Panc1 (cell line): ENCODE results near the gene PAK1. TPM values are rescaled to one million over a fixed set of nuclear protein-coding genes. Genes with fewer than 3 reads are reported as not detected.

Source experiments
- ATAC-seq: fragments of 200-7000 bp; cut with Tn5 transposase; 2 replicates; pipeline ENCODE4 v1.9.1; 2020; ENCODE audit warnings: mild to moderate bottlenecking, moderate library complexity
- BruUV-seq: library from RNA; stranded (reverse); fragments of 400-500 nt; replicated peaks from 2 replicates; lab custom pipeline; 2021; lab: Mats Ljungman, UMichigan
- CTCF ChIA-PET: fragments of 300-600 bp; sonication (Branson Sonifier 250); formaldehyde crosslinking; loops from one replicate; lab custom pipeline; 2022; ENCODE audit warnings: antibody characterized with exemption; lab: Charles Lee
- POLR2A ChIA-PET: fragments of 300-600 bp; sonication (Branson Sonifier 250); formaldehyde crosslinking; loops from one replicate; lab custom pipeline; 2022; ENCODE audit warnings: antibody characterized with exemption; lab: Charles Lee
- DNase-seq: peaks from one replicate; pipeline ENCODE4 v3.0.0-alpha.2; 2010; ENCODE audit warnings: low read depth, low spot score
- H3K27ac ChIP-seq: 2 replicates; pipeline ENCODE4 v1.5.1; 2011; ENCODE audit warnings: mild to moderate bottlenecking, low read length, inconsistent platforms
- H3K27me3 ChIP-seq: fragments of 200-500 bp; sonication (Bioruptor generic); 2 replicates; pipeline ENCODE4 v1.6.0; 2014; ENCODE audit warnings: low read length, inconsistent platforms; ENCODE audit not compliant: control insufficient read depth, insufficient read depth
- H3K36me3 ChIP-seq: fragments of 200-500 bp; sonication (Bioruptor generic); 2 replicates; pipeline ENCODE4 v1.5.1; 2014; ENCODE audit warnings: inconsistent platforms, mild to moderate bottlenecking, low read length, moderate library complexity; ENCODE audit not compliant: control insufficient read depth, insufficient read depth
- H3K4me1 ChIP-seq: 2 replicates; pipeline ENCODE4 v1.5.1; 2011; ENCODE audit warnings: inconsistent platforms, mild to moderate bottlenecking, low read length, moderate library complexity; ENCODE audit not compliant: control insufficient read depth, insufficient read depth
- H3K4me3 ChIP-seq, 2 experiments: 2 replicates each; pipeline ENCODE4 v1.5.1; 2011 to 2012; ENCODE audit warnings: low read depth in 2 of 2, low read length in 2 of 2, mild to moderate bottlenecking in 2 of 2, inconsistent platforms in 1 of 2, moderate library complexity in 1 of 2
- H3K9me3 ChIP-seq: fragments of 200-500 bp; sonication (Bioruptor generic); 2 replicates; pipeline ENCODE4 v1.5.1; 2014; ENCODE audit warnings: low read depth, mild to moderate bottlenecking, inconsistent platforms, low read length, moderate library complexity; ENCODE audit not compliant: control insufficient read depth, insufficient read depth
- POLR2AphosphoS5 ChIP-seq: IDR thresholded peaks from 2 replicates; pipeline ENCODE4 v1.6.1; 2012; ENCODE audit warnings: mild to moderate bottlenecking, low read depth, low read length, moderate library complexity
- REST ChIP-seq, 2 experiments: IDR thresholded peaks; 2 replicates each; pipeline ENCODE4 v1.6.1; 2011 to 2012; ENCODE audit warnings: low read depth in 2 of 2, control low read depth in 1 of 2, low read length in 1 of 2, mild to moderate bottlenecking in 1 of 2, moderate library complexity in 1 of 2; ENCODE audit not compliant: insufficient read depth in 1 of 2
- SIN3A ChIP-seq: IDR thresholded peaks from 2 replicates; pipeline ENCODE4 v1.6.1; 2012; ENCODE audit warnings: low read depth, mild to moderate bottlenecking, low read length, moderate library complexity, borderline replicate concordance; ENCODE audit not compliant: insufficient read depth
- TCF7L2 ChIP-seq: IDR thresholded peaks from 2 replicates; pipeline ENCODE4 v1.6.1; 2011; ENCODE audit warnings: mild to moderate bottlenecking, low read depth, low read length, inconsistent platforms
- in situ Hi-C: cut with HindIII; loops from 2 replicates; pipeline ENCODE4 v1.10.0; 2016; ENCODE audit warnings: low sequenced_read_pairs, low pct_unique_long_range_greater_than_20kb
- intact Hi-C: fragments of 100-400 bp; cut with micrococcal nuclease; formaldehyde crosslinking; loops from one replicate; pipeline ENCODE4 v1.10.0; 2022; ENCODE audit not compliant: unreplicated experiment
- total RNA-seq: library from RNA; stranded (reverse); gene quantifications from one replicate; pipeline ENCODE4 v1.2.1, GENCODE V29; 2021; ENCODE audit not compliant: unreplicated experiment
- TF ChIP-seq, protein P1 (sequence below): fragments of 450-650 bp; IDR thresholded peaks from 2 replicates; pipeline ENCODE4 v1.5.1; 2017; ENCODE audit warnings: mild to moderate bottlenecking

Gene PAK1
- total RNA-seq, 1 experiment from 2014 or later = 38.2 TPM

DNA sequence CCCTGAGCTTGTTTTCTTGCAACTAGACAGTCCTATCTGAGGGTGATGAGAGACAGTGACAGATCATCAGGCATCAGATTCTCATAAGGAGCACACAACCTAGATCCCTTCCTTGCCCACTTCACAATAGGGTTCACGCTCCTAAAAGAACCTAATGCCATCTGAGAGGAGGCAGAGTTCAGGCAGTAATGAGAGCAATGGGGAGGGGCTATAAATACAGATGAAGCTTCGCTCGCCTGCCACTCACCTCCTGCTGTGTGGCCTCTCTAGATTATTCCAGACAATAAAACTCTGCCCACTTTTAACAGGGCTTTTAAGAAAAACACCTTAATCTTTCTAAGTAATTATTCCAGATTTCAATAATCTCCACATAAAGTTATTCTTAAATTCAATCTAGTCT, 43.9 kb upstream of the PAK1 start:
- Histone ChIP-seq H3K27me3 (peaks cover 14% of the 10 kb centered on the region), H3K27ac (no peak overlapping the region), H3K36me3 (no peaks in the 10 kb centered on the region), H3K4me3 (no peak overlapping the region), H3K9me3 (no peaks in the 10 kb centered on the region), H3K4me1 (no peaks in the 10 kb centered on the region)
- no TSS peak for BruUV-seq
- CTCF ChIA-PET = no interaction called here
- ATAC-seq (no peak), DNase-seq (no peak)
- intact Hi-C loops (no loop called here), in situ Hi-C loops (no loop called here)
- no peak for TF ChIP-seq REST (IDR thresholded peaks at IDR 0.05; ENCODE audit: insufficient read depth in 1 of 2, low read depth in 2 of 2, low read length in 1 of 2)
- TF ChIP-seq SIN3A = no peak
- TF ChIP-seq, protein P1, sequence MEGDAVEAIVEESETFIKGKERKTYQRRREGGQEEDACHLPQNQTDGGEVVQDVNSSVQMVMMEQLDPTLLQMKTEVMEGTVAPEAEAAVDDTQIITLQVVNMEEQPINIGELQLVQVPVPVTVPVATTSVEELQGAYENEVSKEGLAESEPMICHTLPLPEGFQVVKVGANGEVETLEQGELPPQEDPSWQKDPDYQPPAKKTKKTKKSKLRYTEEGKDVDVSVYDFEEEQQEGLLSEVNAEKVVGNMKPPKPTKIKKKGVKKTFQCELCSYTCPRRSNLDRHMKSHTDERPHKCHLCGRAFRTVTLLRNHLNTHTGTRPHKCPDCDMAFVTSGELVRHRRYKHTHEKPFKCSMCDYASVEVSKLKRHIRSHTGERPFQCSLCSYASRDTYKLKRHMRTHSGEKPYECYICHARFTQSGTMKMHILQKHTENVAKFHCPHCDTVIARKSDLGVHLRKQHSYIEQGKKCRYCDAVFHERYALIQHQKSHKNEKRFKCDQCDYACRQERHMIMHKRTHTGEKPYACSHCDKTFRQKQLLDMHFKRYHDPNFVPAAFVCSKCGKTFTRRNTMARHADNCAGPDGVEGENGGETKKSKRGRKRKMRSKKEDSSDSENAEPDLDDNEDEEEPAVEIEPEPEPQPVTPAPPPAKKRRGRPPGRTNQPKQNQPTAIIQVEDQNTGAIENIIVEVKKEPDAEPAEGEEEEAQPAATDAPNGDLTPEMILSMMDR = no peak
- no peak for TF ChIP-seq TCF7L2
- TF ChIP-seq POLR2AphosphoS5 = no peak
- POLR2A ChIA-PET = no interaction called here

DNA sequence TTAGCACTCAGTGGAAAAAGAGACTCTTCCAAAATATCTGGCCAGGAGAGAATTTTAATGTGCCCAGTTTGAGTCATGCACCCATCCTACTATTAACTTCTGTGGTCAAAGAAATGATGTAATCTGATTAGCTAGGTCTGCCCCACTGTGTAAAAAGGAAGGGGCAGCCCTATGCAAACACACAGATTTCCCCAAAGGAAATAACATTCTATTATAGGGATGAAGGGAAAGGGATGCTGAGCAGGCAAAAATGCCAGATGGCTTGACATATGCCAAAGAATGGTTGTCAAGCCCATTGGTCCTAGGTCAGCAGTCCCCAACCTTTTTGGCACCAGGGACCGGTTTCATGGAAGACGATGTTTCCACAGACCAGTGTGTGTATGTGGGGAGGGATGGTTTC, 43.3 kb upstream of the PAK1 start:
- intact Hi-C loops = no loop called here
- POLR2A ChIA-PET = no interaction called here
- Histone ChIP-seq H3K36me3 (no peaks in the 10 kb centered on the region), H3K4me1 (no peaks in the 10 kb centered on the region), H3K9me3 (no peaks in the 10 kb centered on the region), H3K27ac (no peak overlapping the region), H3K4me3 (no peak overlapping the region), H3K27me3 (peaks cover 14% of the 10 kb centered on the region)
- BruUV-seq = no TSS peak
- DNase-seq (no peak), ATAC-seq (no peak)
- in situ Hi-C loops = no loop called here
- CTCF ChIA-PET = no interaction called here
- TF ChIP-seq SIN3A (no peak), REST (IDR thresholded peaks at IDR 0.05; ENCODE audit: insufficient read depth in 1 of 2, low read depth in 2 of 2, low read length in 1 of 2) (no peak), TCF7L2 (no peak), POLR2AphosphoS5 (no peak)
- TF ChIP-seq, protein P1 = no peak
